ENCODE results near the gene PPP1R36. TPM values are rescaled to one million over a fixed set of nuclear protein-coding genes. Genes with fewer than 3 reads are reported as not detected.

The PPP1R36 gene
- total RNA-seq, 4 donors from 2014 or later = 2.3 to 5.7 (median 3.9) TPM

DNA sequence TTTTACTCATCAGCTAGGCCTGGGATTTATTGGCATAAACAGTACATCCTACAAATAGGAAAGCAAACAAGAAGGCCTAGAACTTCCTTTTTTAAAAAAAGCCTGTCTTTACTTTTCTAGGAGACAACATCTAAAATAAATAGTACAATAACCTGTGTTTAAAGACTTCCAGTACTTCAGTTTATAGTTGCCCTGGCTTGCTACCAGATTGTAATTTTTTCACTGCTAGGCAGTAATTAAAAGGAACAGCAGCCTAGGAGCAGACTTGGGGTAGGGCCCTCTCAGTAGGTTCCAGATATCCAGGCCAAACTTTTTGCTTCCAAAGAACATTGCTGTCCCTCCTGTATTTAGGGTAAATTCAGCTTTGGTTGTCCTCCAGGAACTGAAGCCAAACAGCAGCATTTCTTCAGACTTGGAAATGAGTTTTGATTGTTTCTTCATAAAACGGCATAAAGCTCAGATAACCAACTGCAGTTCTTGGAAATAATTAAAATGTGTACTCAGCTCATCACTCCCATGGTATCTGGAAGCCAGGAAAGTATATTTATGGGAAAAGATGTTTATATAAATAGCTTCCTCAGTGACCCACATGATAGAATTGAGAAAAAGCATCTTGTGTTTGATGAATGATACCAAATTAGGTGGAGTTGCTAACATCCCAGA lies 61.7 kb downstream of the PPP1R36 start:
- TF ChIP-seq, protein P1, sequence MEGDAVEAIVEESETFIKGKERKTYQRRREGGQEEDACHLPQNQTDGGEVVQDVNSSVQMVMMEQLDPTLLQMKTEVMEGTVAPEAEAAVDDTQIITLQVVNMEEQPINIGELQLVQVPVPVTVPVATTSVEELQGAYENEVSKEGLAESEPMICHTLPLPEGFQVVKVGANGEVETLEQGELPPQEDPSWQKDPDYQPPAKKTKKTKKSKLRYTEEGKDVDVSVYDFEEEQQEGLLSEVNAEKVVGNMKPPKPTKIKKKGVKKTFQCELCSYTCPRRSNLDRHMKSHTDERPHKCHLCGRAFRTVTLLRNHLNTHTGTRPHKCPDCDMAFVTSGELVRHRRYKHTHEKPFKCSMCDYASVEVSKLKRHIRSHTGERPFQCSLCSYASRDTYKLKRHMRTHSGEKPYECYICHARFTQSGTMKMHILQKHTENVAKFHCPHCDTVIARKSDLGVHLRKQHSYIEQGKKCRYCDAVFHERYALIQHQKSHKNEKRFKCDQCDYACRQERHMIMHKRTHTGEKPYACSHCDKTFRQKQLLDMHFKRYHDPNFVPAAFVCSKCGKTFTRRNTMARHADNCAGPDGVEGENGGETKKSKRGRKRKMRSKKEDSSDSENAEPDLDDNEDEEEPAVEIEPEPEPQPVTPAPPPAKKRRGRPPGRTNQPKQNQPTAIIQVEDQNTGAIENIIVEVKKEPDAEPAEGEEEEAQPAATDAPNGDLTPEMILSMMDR (IDR thresholded peaks at IDR 0.05; ENCODE audit: low read depth) = no peak

DNA sequence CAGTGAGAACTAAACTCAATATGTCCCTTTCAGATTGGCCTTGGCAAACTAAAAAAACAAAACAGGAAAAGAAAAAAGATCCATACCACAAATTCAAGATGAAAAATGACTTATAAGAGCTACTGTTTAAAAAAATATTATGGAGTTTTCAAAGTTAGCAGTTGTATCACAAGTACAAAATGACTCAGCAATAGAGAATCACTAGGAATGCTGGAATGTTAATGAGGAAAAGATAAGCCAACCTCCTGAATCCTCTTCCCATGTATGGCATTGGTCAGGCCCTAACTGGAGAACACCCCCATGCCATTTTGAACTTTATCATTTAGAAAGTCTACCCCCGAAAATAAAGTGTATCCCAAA lies 62.2 kb downstream of the PPP1R36 start:
- TF ChIP-seq, protein P1 (IDR thresholded peaks at IDR 0.05; ENCODE audit: low read depth) = no peak

DNA sequence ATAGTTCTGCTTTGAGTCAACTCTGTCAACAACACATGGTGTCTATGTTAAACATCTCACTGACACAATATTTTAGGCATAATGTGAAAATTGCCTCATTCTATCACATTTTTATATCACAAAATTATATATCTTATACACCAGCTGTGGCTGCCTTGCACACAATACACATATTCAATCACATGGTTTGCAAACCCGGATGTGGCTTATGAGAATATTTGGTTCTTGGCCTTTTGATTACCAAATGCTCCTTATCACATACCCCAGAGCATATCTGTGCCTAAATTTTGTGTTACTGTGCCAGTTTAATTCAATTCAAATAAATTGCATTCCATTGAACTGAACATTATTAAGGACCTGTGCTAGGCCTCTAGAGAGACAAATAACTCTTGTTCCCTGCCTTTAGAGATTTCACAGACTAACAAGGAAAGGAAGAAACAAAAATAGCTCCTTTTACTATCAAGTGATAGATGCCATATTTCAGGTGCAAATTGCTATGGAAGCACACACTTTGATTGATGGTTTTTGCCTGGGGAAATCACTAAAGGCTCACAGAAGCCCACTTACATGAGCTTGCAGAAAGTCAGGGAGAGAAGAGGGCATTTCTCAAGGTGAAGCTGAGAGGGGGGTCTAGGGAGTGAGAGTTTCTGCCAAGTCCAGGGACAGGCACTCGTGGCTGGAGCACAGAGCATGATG lies 63.4 kb downstream of the PPP1R36 start:
- TF ChIP-seq, protein P1 (IDR thresholded peaks at IDR 0.05; ENCODE audit: low read depth) = no peak

DNA sequence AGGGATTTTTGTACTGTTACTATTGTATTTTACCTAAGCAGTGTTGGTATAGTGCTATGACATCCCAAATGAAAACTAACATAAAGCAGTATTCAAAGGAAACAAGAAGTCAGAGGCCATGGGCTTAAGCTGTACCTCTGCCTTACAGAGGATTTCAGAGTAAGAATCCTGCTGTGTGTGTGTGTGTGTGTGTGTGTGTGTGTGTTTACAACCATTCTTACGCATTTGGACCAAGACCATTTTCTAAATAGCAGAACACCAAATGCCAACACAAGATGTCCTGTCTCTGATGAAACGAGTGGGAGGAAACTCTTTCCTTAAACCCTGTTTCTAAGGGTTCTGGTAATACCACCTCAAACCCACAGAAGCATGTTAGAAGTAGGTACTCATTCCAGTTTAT lies 64.4 kb downstream of the PPP1R36 start:
- TF ChIP-seq, protein P1 (IDR thresholded peaks at IDR 0.05; ENCODE audit: low read depth) = no peak

DNA sequence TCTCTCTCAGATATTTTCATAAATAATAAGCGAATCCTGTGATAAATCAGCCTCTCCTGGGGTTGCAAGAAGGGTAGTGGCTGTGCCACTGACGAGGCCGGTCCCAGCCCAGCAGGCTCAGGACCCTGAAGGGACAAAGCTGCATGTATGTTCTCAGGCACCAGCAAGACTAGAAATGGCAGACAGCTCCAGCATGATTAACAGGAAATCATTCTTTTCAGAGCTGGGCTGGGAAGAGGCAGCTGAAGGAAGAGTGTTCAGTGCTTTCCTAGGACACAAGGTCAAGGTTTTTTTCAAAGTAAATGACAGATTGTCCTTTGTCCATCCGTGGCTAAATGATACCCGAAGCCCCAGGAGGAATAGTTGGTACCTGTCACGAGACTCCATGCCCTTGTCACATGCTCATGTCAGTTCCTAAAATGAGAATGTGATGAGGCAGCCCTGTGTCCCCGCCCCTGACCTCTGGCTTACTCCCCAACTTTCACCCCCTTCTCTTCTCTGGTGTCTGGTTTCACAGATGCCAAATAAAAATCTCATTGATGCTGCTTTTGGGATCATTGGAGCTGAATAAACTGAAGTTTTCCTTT lies 65.1 kb downstream of the PPP1R36 start:
- TF ChIP-seq, protein P1 (IDR thresholded peaks at IDR 0.05; ENCODE audit: low read depth) = no peak

DNA sequence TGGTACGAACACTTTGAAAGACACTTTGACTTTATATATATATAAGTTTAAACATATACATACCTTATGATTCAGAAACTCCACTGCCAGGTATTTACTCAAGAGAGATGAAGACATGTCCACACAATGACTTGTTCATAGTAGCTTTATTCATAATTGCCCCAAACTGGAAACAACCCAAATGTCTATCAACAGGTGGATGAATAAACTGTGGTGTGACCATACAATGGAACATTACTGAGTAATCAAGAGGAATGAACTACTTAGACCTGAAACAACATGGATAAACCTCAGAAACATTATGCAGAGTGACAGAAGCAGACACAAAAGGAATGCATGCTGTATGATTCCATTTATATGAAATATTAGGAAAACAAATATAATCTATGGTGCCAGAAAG lies 71.1 kb downstream of the PPP1R36 start:
- TF ChIP-seq, protein P1 (IDR thresholded peaks at IDR 0.05; ENCODE audit: low read depth) = no peak

DNA sequence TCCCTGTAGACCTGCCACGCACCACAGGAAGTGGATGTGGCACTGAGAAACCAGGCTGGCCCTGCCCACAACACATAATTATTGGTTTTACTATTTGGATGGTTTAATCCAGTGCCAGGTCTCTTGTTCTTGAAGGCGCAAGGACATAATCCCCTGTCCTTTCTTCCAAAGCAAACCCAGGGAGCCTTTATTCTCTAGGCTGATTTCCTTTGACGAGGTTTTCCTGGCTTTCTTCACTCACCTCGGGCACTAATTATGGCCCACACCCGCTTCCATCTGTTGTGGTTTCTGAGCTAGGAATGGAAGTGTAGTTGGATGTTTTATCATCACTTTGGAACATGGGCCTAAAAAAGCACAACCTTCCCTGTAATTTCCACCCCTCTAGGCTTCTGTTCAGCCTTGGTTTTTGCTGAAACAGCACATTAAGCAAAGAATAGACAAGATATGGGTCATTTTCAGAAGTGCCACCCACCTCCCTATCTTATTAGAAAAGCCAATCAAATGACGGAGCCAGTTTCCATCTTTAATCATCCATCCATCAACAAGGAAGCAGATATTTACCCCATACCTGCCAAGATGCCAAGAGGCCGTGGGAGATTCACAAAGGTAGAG lies 73.9 kb downstream of the PPP1R36 start:
- TF ChIP-seq, protein P1 (IDR thresholded peaks at IDR 0.05; ENCODE audit: low read depth) = no peak

All from subcutaneous adipose tissue (tissue), 4 donors.